AG09309 (cell line): ENCODE measurements around the gene SERPINA12.

ENCODE experiments used
- DNase-seq: peaks from one replicate; pipeline ENCODE4 v3.0.0-alpha.2; 2010; ENCODE audit warnings: low read depth
- H3K4me3 ChIP-seq: 2 replicates; pipeline ENCODE4 v1.5.1; 2011; ENCODE audit warnings: mild to moderate bottlenecking, low read depth, low read length, moderate library complexity; ENCODE audit not compliant: control insufficient read depth
- CTCF ChIP-seq: IDR thresholded peaks from 2 replicates; pipeline ENCODE4 v1.5.1; 2011; ENCODE audit warnings: mild to moderate bottlenecking, low read depth, low read length, inconsistent platforms; ENCODE audit not compliant: insufficient read depth, control insufficient read depth; ENCODE audit errors: missing control alignments

Gene SERPINA12

DNA sequence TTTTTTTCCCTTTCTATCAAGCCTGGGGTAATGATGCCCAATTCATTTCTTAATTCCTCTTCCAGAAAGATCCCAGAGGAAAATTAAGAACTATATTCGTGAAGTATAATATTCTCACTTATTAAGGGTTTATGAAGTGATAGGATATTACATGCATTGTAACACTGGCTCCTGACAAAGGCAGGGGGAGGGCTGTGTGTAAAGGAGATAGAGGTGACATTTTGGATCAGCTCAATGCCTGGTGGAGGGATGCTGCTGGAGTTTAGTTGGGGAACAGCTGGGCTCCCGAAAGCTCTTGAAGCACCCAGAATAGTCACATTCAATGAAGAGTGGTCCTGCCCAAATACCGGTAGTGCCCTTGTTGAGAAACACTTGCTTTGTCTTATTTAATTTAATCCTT lies 57.4 kb downstream of the SERPINA12 start:
- no peak for TF ChIP-seq CTCF
- DNase-seq, result no peak
- H3K4me3 ChIP-seq, result no peak overlapping the region

DNA sequence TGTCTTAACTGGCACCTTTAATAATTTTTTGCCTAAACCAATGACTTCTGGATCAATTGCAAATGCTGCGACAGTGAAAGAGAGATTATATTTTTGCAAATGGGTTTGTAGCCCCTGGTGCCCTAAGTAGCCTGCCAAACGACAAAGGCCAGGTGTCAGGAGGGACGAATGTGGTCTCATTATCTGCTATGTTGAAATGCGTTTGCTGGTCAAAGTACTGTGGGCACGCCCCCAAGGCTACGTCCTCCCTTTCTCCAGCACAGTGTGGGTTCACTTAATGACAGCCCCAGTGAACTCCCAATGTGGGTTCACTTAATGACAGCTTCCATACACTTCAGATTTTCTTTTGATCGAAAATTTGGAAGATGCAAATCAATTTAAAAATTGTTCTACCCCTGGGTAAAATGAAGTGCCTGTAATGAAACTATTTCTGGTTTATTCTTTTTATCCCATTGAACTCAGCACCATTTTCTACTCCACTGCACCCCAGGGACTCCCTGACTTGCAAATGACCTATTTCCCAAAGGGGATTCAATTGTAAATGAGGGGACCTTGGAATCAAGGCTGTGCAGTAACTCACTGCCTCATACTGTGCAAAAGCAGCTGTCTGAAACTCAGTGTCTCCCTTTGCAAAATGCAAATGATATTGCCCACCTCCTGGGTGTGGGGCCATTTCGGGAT lies 58.0 kb downstream of the SERPINA12 start:
- DNase-seq, result no peak
- H3K4me3 ChIP-seq, result no peak overlapping the region
- TF ChIP-seq CTCF, result no peak

DNA sequence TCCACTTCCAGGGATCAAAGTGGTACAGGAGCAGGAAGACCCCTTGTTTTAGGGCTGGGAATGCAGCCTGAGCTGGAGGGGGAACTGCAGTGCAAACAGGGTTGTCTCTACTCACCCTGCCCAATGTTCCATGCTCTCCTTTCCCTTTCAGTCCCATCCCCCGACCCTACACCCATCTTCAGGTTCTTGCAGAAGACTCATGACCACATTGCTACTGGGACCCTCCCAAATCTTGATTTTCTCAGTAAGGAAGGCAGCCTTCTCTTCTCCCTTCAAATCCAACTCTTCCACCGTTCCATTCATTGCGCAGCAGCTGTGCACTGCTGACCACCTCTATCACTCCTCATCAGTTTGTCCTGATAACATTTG lies 58.6 kb downstream of the SERPINA12 start:
- H3K4me3 ChIP-seq, result no peak overlapping the region
- no peak for DNase-seq
- TF ChIP-seq CTCF, result no peak

DNA sequence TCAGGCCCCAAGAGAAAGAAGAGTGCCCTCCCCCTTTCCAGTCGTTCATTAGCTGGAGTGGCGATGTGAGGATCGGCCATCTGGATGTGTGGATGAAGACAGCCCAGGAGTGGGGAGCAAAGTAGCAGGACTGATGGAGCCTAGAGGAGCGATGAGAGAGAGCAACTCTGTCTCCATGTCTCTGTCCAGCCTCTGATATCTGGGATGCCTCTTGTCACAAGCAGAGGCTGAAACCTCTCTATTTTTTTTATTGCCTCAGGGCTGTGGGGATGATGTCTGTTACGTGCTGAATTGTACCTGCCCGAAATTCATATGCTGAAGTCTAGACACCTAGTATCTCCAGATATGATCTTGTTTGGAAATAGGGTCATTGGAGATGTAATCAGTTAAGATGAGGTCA lies 59.3 kb downstream of the SERPINA12 start:
- TF ChIP-seq CTCF, result no peak
- no peak overlapping the region for H3K4me3 ChIP-seq
- DNase-seq, result no peak

GRCh38 chr14:94448071-94448808 lies 61.0 kb downstream of the SERPINA12 start:
- TF ChIP-seq CTCF, result no peak
- no peak for DNase-seq
- H3K4me3 ChIP-seq, result no peak overlapping the region

- no peak for DNase-seq
- TF ChIP-seq CTCF, result no peak
- no peak overlapping the region for H3K4me3 ChIP-seq
Measured at GRCh38 chr14:94447206-94447605, 62.1 kb downstream of the SERPINA12 start.

- TF ChIP-seq CTCF, result no peak
- no peak for DNase-seq
- no peak overlapping the region for H3K4me3 ChIP-seq
Measured at GRCh38 chr14:94446126-94446525, 63.1 kb downstream of the SERPINA12 start.
